Right atrium auricular region (tissue), 2 donors: ENCODE measurements around the gene SGSH. TPM values are rescaled to one million over a fixed set of nuclear protein-coding genes. Genes with fewer than 3 reads are reported as not detected.

Source experiments
- DNase-seq: peaks from one replicate; pipeline ENCODE4 v3.0.0-alpha.2; 2019; ENCODE audit warnings: low spot score
- H3K27ac ChIP-seq, 2 donors: fragments of 200-600 bp; sonication (generic); 1 replicate in 1 of 2; 2 replicates in 1 of 2; pipeline ENCODE4 v1.5.1; 2016 to 2019
- H3K27me3 ChIP-seq, 2 donors: fragments of 200-600 bp; sonication (generic); one replicate each; pipeline versions ENCODE4 v1.5.1 to v1.6.0; 2017 to 2019
- H3K36me3 ChIP-seq: fragments of 200-600 bp; sonication (generic); one replicate; pipeline ENCODE4 v1.5.1; 2016
- H3K4me1 ChIP-seq, 2 donors: fragments of 200-600 bp; sonication (generic); one replicate each; pipeline versions ENCODE4 v1.5.1 to v1.6.0; 2017 to 2019
- H3K4me3 ChIP-seq, 2 donors: fragments of 200-600 bp; sonication (generic); 1 replicate in 1 of 2; 2 replicates in 1 of 2; pipeline ENCODE4 v1.5.1; 2017 to 2019; ENCODE audit warnings: mild to moderate bottlenecking in 1 of 2, moderate library complexity in 1 of 2
- H3K9me3 ChIP-seq, 2 donors: fragments of 200-600 bp; sonication (generic); one replicate each; pipeline ENCODE4 v1.5.1; 2019
- CTCF ChIP-seq, 2 donors: fragments of 200-600 bp; sonication (generic); IDR thresholded peaks; one replicate each; pipeline ENCODE4 v1.5.1; 2019; ENCODE audit warnings: antibody characterized with exemption in 2 of 2
- total RNA-seq, 2 donors: library from RNA; depleted of rRNA; stranded (reverse); fragments of >200 nt; gene quantifications; one replicate each; pipeline ENCODE4 v1.1.0, GENCODE V29; 2016

The SGSH gene
- total RNA-seq, 2 donors from 2014 or later = 10.6 to 13.7 TPM

DNA sequence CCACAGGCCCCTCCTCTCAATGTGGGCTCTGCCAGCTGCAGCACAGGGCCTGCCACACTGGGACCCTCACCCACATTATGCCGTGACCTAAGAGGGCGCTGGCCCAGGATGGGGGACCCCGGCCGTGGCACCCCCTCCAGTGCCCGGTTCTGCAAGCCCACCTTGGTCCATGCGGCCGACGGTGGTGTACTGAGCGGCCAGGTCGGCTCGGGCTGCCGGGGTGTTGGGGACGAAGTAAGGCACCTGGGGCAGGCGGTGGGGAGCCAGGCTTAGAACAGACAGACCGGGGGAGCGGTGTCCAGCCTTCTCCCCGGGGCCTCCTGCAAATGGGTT is 6.5 kb downstream of the SGSH start:
- H3K36me3 ChIP-seq = peaks cover 46% of the 10 kb centered on the region
- DNase-seq = no peak
- no peak overlapping the region for H3K4me3 ChIP-seq
- H3K27me3 ChIP-seq = no peaks in the 10 kb centered on the region
- no peak overlapping the region for H3K27ac ChIP-seq
- TF ChIP-seq CTCF (IDR thresholded peaks at IDR 0.05) = no peak
- H3K4me1 ChIP-seq = no peaks in the 10 kb centered on the region
- no peaks in the 10 kb centered on the region for H3K9me3 ChIP-seq

GRCh38 chr17:80212962-80213642 is 7.0 kb downstream of the SGSH start:
- Histone ChIP-seq H3K4me3 (no peak overlapping the region), H3K27ac (no peak overlapping the region), H3K9me3 (no peaks in the 10 kb centered on the region), H3K36me3 (peaks cover 46% of the 10 kb centered on the region), H3K27me3 (no peaks in the 10 kb centered on the region), H3K4me1 (no peaks in the 10 kb centered on the region)
- no peak for DNase-seq
- no peak for TF ChIP-seq CTCF (IDR thresholded peaks at IDR 0.05)

- Histone ChIP-seq H3K4me1 (no peaks in the 10 kb centered on the region), H3K4me3 (no peak overlapping the region), H3K27me3 (no peaks in the 10 kb centered on the region), H3K27ac (no peak overlapping the region), H3K36me3 (peaks cover 46% of the 10 kb centered on the region), H3K9me3 (no peaks in the 10 kb centered on the region)
- DNase-seq = no peak
- no peak for TF ChIP-seq CTCF (IDR thresholded peaks at IDR 0.05)
Observed at GRCh38 chr17:80212511-80212910, 7.6 kb downstream of the SGSH start.

DNA sequence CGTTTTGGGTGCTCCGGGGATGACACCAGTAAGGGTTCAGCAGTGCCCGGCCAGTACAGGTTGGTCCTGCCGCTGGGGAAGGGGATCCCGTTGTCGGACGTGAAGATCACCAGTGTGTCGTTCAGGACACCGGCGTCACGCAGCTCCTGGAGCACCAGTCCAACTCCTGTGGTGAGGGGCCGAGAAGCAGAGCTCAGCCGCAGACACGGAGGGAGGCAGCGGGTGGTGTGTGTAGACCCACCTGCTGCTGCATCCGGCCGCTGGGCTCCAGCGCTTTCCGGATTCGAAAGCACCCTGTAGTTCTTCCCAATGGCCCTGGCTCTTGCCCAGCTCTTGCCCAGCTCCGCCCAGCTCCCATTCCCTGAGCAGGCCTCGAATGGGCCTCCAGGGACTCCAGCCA is 8.0 kb downstream of the SGSH start:
- H3K4me1 ChIP-seq = no peaks in the 10 kb centered on the region
- no peak for DNase-seq
- no peak for TF ChIP-seq CTCF (IDR thresholded peaks at IDR 0.05)

GRCh38 chr17:80210348-80211108 is 9.6 kb downstream of the SGSH start:
- no peak overlapping the region for H3K27ac ChIP-seq
- H3K4me3 ChIP-seq = no peak overlapping the region
- H3K9me3 ChIP-seq = no peaks in the 10 kb centered on the region
- peaks cover 38% of the 10 kb centered on the region for H3K36me3 ChIP-seq
- no peaks in the 10 kb centered on the region for H3K4me1 ChIP-seq
- H3K27me3 ChIP-seq = no peaks in the 10 kb centered on the region
- no peak for DNase-seq
- TF ChIP-seq CTCF (IDR thresholded peaks at IDR 0.05) = no peak

More for the DNA sequence above, 8.0 kb downstream of the SGSH start:
- Histone ChIP-seq H3K27ac (no peak overlapping the region), H3K4me3 (no peak overlapping the region), H3K27me3 (no peaks in the 10 kb centered on the region), H3K9me3 (no peaks in the 10 kb centered on the region), H3K36me3 (peaks cover 46% of the 10 kb centered on the region)
